Stimulated activated CD8-positive, alpha-beta memory T cell treated with anti-CD3 and anti-CD28 coated beads, Interleukin-7, amount 100 ng/mL, for 1 hour (primary cell): ENCODE data around the gene RNF214.
"Not testable (repeated sequence)": the region's sequence is repeated elsewhere in the genome, so short reads cannot be mapped to it uniquely, and the experiment has no call there.

Source experiments
- DNase-seq, 2 donors: peaks; one replicate each; pipeline ENCODE4 v3.0.0-alpha.2; 2020; ENCODE audit warnings: low read depth in 2 of 2

RNF214 gene

GRCh38 chr11:117197516-117198456 is 34.7 kb upstream of the RNF214 start:
- DNase-seq, result no peak

- DNase-seq, result no peak
These were observed 33.9 kb upstream of the RNF214 start for GRCh38 chr11:117198613-117199012.

GRCh38 chr11:117199053-117199915 is 33.2 kb upstream of the RNF214 start, which contains the start of gene TAGLN:
Gene TAGLN (plus strand): TSS chr11:117199370. CDS start chr11:117203014, 3,644 bp downstream.
- no peak for DNase-seq

- no peak for DNase-seq
These were observed 32.3 kb upstream of the RNF214 start for GRCh38 chr11:117199916-117200812.

- DNase-seq, result no peak
These were observed 31.4 kb upstream of the RNF214 start for GRCh38 chr11:117200813-117201657.

GRCh38 chr11:117201658-117202305 is 30.7 kb upstream of the RNF214 start:
- no peak for DNase-seq

GRCh38 chr11:117202386-117203068 is 29.9 kb upstream of the RNF214 start:
- DNase-seq, result no peak

GRCh38 chr11:117203069-117203407 is 29.4 kb upstream of the RNF214 start:
- DNase-seq, result no peak

GRCh38 chr11:117204283-117205080 is 28.0 kb upstream of the RNF214 start:
- no peak for DNase-seq

- no peak for DNase-seq
These were observed 27.2 kb upstream of the RNF214 start for GRCh38 chr11:117205211-117205818.

GRCh38 chr11:117206111-117206510 is 26.4 kb upstream of the RNF214 start:
- not testable (repeated sequence) for DNase-seq

- not testable (repeated sequence) for DNase-seq
These were observed 25.6 kb upstream of the RNF214 start for GRCh38 chr11:117206859-117207258.

GRCh38 chr11:117207481-117207880 is 25.0 kb upstream of the RNF214 start:
- not testable (repeated sequence) for DNase-seq

GRCh38 chr11:117208710-117209109 is 23.8 kb upstream of the RNF214 start:
- DNase-seq, result not testable (repeated sequence)

GRCh38 chr11:117209351-117210125 is 22.9 kb upstream of the RNF214 start:
- not testable (repeated sequence) for DNase-seq

- no peak for DNase-seq
These were observed 21.9 kb upstream of the RNF214 start for GRCh38 chr11:117210620-117211019.

- DNase-seq, result no peak
These were observed 19.6 kb upstream of the RNF214 start for GRCh38 chr11:117212697-117213355.
